EL (cell line): ENCODE results near the gene POMGNT1.

ENCODE experiments used
- DNase-seq: peaks from one replicate; pipeline ENCODE4 v3.0.0-alpha.2; 2016

POMGNT1 gene

DNA sequence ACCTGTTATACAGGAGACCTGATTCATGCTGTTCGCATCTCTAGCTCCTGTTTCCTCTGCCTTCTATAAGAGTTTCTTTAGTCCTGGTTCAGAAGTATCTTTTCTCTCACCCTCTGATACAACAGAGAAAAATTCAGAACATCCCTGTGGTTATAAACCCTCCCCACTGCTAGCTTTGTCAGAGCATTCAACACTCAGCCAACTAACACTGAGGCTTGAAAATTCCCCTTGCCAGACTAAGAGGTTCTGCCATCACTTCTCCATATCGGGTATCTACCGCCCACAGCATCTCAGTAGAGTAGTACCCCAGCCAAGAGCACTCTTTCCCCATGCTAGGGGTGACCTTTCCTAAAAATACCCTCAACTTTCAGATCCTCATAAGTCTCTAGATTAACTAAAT lies 46.2 kb downstream of the POMGNT1 start:
- peak; percentile 72 for DNase-seq

GRCh38 chr1:46150085-46150484 lies 48.1 kb downstream of the POMGNT1 start:
- no peak for DNase-seq

GRCh38 chr1:46148318-46148717 lies 49.9 kb downstream of the POMGNT1 start:
- DNase-seq, result no peak
